SK-N-SH (cell line): ENCODE results near the gene CA6. TPM values are rescaled to one million over a fixed set of nuclear protein-coding genes. Genes with fewer than 3 reads are reported as not detected.

ENCODE experiments used
- CTCF ChIA-PET: fragments of 300-600, 350-600 bp; formaldehyde crosslinking; extraction: SDS; loops from one replicate; lab custom pipeline; 2021; lab: Yijun Ruan, JAX
- POLR2A ChIA-PET: fragments of 350-600 bp; sonication (Branson Sonifier 250); formaldehyde crosslinking; extraction: SDS; loops from one replicate; lab custom pipeline; 2020; ENCODE audit warnings: antibody characterized with exemption, inconsistent platforms; lab: Yijun Ruan, JAX
- DNase-seq: peaks from one replicate; pipeline ENCODE4 v3.0.0; 2012
- H2AFZ ChIP-seq: fragments of 200-600 bp; sonication (generic); 2 replicates; pipeline ENCODE4 v1.8.1; 2016; ENCODE audit warnings: antibody characterized with exemption, mild to moderate bottlenecking, low read depth
- H3F3A ChIP-seq: fragments of 200-600 bp; sonication (generic); replicated peaks from 2 replicates; pipeline ENCODE3; 2016; ENCODE audit warnings: antibody characterized with exemption, mild to moderate bottlenecking; ENCODE audit not compliant: insufficient read depth
- H3K27ac ChIP-seq, 2 experiments: fragments of 200-500 bp in 1 of 2; fragments of 200-600 bp in 1 of 2; sonication (Bioruptor generic) in 1 of 2; sonication (generic), shearing (Covaris generic) in 1 of 2; 2 replicates each; pipeline versions ENCODE4 v1.5.1 to v1.6.1; 2014 to 2016; ENCODE audit warnings: low read depth in 2 of 2, inconsistent platforms in 1 of 2, low read length in 1 of 2, mild to moderate bottlenecking in 1 of 2, mixed read lengths in 1 of 2
- H3K27me3 ChIP-seq: fragments of 200-600 bp; sonication (generic), shearing (Covaris generic); 2 replicates; pipeline ENCODE4 v1.6.1; 2016; ENCODE audit warnings: mixed run types; ENCODE audit not compliant: insufficient read depth
- H3K36me3 ChIP-seq, 2 experiments: fragments of 200-500 bp in 1 of 2; fragments of 200-600 bp in 1 of 2; sonication (Bioruptor generic) in 1 of 2; sonication (generic) in 1 of 2; replicated peaks in 1 of 2; 2 replicates each; pipeline versions ENCODE3 to v1.5.1; 2014 to 2016; ENCODE audit warnings: low read length in 1 of 2, mild to moderate bottlenecking in 1 of 2; ENCODE audit not compliant: insufficient read depth in 2 of 2, control insufficient read depth in 1 of 2
- H3K4me1 ChIP-seq, 2 experiments: fragments of 200-500 bp in 1 of 2; fragments of 200-600 bp in 1 of 2; sonication (Bioruptor generic) in 1 of 2; sonication (generic), shearing (Covaris generic) in 1 of 2; 2 replicates each; pipeline versions ENCODE4 v1.5.1 to v1.6.1; 2014 to 2016; ENCODE audit warnings: low read depth in 1 of 2, low read length in 1 of 2, mixed run types in 1 of 2; ENCODE audit not compliant: insufficient read depth in 2 of 2, control insufficient read depth in 1 of 2
- H3K4me2 ChIP-seq: fragments of 200-600 bp; sonication (generic), shearing (Covaris generic); 2 replicates; pipeline ENCODE4 v1.6.1; 2017; ENCODE audit warnings: mixed run types
- H3K4me3 ChIP-seq, 2 experiments: fragments of 200-500 bp in 1 of 2; fragments of 200-600 bp in 1 of 2; sonication (Bioruptor generic) in 1 of 2; sonication (generic), shearing (Covaris generic) in 1 of 2; 2 replicates each; pipeline versions ENCODE4 v1.5.1 to v1.8.1; 2014 to 2016; ENCODE audit warnings: low read depth in 2 of 2, inconsistent platforms in 1 of 2, low read length in 1 of 2, mild to moderate bottlenecking in 1 of 2, mixed read lengths in 1 of 2, moderate library complexity in 1 of 2
- H3K79me2 ChIP-seq: fragments of 200-600 bp; sonication (generic); 2 replicates; pipeline ENCODE4 v1.8.1; 2017; ENCODE audit warnings: mild to moderate bottlenecking; ENCODE audit not compliant: insufficient read depth
- H3K9ac ChIP-seq: fragments of 200-600 bp; sonication (generic); 2 replicates; pipeline ENCODE4 v1.6.1; 2017; ENCODE audit warnings: mixed run types
- H3K9me2 ChIP-seq: fragments of 200-600 bp; sonication (generic); 2 replicates; pipeline ENCODE4 v1.6.1; 2017; ENCODE audit warnings: mixed run types
- H3K9me3 ChIP-seq: fragments of 200-600 bp; sonication (generic); 2 replicates; pipeline ENCODE4 v1.6.1; 2017; ENCODE audit warnings: mixed run types, mild to moderate bottlenecking, moderate library complexity
- H4K20me1 ChIP-seq: fragments of 200-600 bp; sonication (generic); 2 replicates; pipeline ENCODE4 v1.6.1; 2017; ENCODE audit warnings: mild to moderate bottlenecking, mixed run types; ENCODE audit not compliant: insufficient read depth
- EP300 ChIP-seq, 2 experiments: IDR thresholded peaks; 2 replicates each; pipeline versions ENCODE4 v1.4.0 to v1.6.1; 2012; ENCODE audit warnings: borderline replicate concordance in 1 of 2, low read depth in 1 of 2, low read length in 1 of 2
- EZH2phosphoT487 ChIP-seq: fragments of 200-600 bp; sonication (generic); IDR thresholded peaks from 2 replicates; pipeline ENCODE4 v1.6.1; 2017; ENCODE audit warnings: low read depth, mixed run types, mild to moderate bottlenecking, antibody characterized with exemption, moderate library complexity, borderline replicate concordance
- FOXM1 ChIP-seq: IDR thresholded peaks from 2 replicates; pipeline ENCODE4 v1.4.0; 2012; ENCODE audit warnings: low read depth, mild to moderate bottlenecking
- GATA2 ChIP-seq: sonication (generic); formaldehyde crosslinking; IDR thresholded peaks from 2 replicates; pipeline ENCODE4 v1.5.0; 2020; ENCODE audit warnings: mild to moderate bottlenecking, missing genetic modification reagents
- JUND ChIP-seq: IDR thresholded peaks from 2 replicates; pipeline ENCODE4 v1.4.0; 2012
- NRF1 ChIP-seq: IDR thresholded peaks from 2 replicates; pipeline ENCODE4 v1.6.1; 2012; ENCODE audit warnings: low read depth, mild to moderate bottlenecking, low read length
- POLR2AphosphoS5 ChIP-seq: IDR thresholded peaks from 2 replicates; pipeline ENCODE4 v1.6.1; 2012; ENCODE audit warnings: low read depth, low read length
- USF1 ChIP-seq: IDR thresholded peaks from 2 replicates; pipeline ENCODE4 v1.4.0; 2012; ENCODE audit warnings: low read depth, borderline replicate concordance
- YY1 ChIP-seq: IDR thresholded peaks from 2 replicates; pipeline ENCODE4 v1.4.0; 2012; ENCODE audit warnings: low read depth, mild to moderate bottlenecking
- WGBS: methylation state at CpG from one replicate; pipeline ENCODE4 v1.1.6; 2017; ENCODE audit warnings: low lambda C conversion rate; 5-methylcytosine and 5-hydroxymethylcytosine counted together
- polyA plus RNA-seq, 3 experiments: library from polyadenylated mRNA; depleted of rRNA; stranded (reverse); fragments of >200 nt; gene quantifications; 2 replicates each; pipeline ENCODE4 v1.2.3, GENCODE V29; 2012
- TF ChIP-seq, protein P1 (sequence below): IDR thresholded peaks from 2 replicates; pipeline ENCODE4 v1.6.1; 2012; ENCODE audit warnings: mild to moderate bottlenecking, low read depth, low read length, moderate library complexity
- TF ChIP-seq, protein P2 (sequence below): IDR thresholded peaks from 2 replicates; pipeline ENCODE4 v1.4.0; 2012; ENCODE audit warnings: low read depth
- TF ChIP-seq, protein P3 (sequence below): IDR thresholded peaks from 2 replicates; pipeline ENCODE4; 2012
- TF ChIP-seq, protein P4 (sequence below): fragments of 150-350 bp; IDR thresholded peaks from 2 replicates; pipeline ENCODE4 v1.6.1; 2016; ENCODE audit warnings: mild to moderate bottlenecking, low read depth, low read length

CA6 gene
- polyA plus RNA-seq, 1 of the 3 experiments (the other 2 are of a cell fraction) = not detected

DNA sequence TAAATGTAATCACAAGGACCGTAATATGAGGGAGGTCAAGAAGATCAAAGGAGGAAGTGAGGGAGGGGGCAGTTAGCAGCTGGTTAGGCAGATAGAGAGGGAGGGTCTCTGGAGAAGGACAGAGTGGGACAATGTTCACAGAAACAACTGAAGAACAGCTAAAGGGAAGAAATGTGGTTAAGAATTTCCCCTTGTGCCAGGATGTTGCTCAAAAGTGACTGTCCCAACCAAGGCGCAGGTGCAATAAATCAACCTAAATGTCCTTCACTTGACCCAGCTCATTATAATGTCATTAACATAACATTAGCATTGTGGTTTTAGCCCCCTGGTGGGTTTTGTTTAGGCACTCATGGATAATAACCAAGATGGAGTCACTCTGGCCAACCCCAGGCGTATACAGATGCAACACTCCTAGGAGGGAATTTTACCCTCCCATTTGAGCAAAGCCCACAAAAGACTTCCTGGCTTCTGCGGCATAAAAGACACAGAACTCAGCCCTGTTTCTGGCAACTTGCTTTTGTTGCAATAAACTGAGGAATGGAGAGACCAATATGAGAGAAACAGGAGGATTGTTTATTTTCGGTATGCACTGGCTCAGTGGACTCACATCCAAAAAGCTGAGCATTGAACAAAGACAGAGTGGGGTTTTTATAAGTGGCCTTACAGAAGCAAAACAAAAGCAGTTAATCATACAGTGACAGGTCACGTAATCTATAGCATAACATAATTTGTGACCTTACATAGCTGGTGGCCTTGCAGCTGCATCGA lies 7.3 kb upstream of the CA6 start:
- Histone ChIP-seq H2AFZ (no peak overlapping the region), H3K9ac (no peak overlapping the region), H3K4me3 (no peak overlapping the region), H4K20me1 (no peaks in the 10 kb centered on the region), H3K4me1 (no peaks in the 10 kb centered on the region), H3K4me2 (no peak overlapping the region), H3K79me2 (no peaks in the 10 kb centered on the region), H3K9me2 (no peaks in the 10 kb centered on the region), H3K36me3 (no peaks in the 10 kb centered on the region), H3K9me3 (no peaks in the 10 kb centered on the region), H3F3A (no peaks in the 10 kb centered on the region), H3K27ac (no peak overlapping the region), H3K27me3 (no peaks in the 10 kb centered on the region)
- TF ChIP-seq, protein P1, sequence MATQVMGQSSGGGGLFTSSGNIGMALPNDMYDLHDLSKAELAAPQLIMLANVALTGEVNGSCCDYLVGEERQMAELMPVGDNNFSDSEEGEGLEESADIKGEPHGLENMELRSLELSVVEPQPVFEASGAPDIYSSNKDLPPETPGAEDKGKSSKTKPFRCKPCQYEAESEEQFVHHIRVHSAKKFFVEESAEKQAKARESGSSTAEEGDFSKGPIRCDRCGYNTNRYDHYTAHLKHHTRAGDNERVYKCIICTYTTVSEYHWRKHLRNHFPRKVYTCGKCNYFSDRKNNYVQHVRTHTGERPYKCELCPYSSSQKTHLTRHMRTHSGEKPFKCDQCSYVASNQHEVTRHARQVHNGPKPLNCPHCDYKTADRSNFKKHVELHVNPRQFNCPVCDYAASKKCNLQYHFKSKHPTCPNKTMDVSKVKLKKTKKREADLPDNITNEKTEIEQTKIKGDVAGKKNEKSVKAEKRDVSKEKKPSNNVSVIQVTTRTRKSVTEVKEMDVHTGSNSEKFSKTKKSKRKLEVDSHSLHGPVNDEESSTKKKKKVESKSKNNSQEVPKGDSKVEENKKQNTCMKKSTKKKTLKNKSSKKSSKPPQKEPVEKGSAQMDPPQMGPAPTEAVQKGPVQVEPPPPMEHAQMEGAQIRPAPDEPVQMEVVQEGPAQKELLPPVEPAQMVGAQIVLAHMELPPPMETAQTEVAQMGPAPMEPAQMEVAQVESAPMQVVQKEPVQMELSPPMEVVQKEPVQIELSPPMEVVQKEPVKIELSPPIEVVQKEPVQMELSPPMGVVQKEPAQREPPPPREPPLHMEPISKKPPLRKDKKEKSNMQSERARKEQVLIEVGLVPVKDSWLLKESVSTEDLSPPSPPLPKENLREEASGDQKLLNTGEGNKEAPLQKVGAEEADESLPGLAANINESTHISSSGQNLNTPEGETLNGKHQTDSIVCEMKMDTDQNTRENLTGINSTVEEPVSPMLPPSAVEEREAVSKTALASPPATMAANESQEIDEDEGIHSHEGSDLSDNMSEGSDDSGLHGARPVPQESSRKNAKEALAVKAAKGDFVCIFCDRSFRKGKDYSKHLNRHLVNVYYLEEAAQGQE = no peak
- TF ChIP-seq, protein P2, sequence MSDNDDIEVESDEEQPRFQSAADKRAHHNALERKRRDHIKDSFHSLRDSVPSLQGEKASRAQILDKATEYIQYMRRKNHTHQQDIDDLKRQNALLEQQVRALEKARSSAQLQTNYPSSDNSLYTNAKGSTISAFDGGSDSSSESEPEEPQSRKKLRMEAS = no peak
- TF ChIP-seq EZH2phosphoT487 (no peak), GATA2 (CRISPR knock-in tag) (no peak), YY1 (no peak), NRF1 (no peak), USF1 (no peak), FOXM1 (no peak), POLR2AphosphoS5 (no peak), JUND (no peak), EP300 (IDR thresholded peaks at IDR 0.05; ENCODE audit: borderline replicate concordance in 1 of 2, low read depth in 1 of 2, low read length in 1 of 2) (no peak)
- TF ChIP-seq, protein P3, sequence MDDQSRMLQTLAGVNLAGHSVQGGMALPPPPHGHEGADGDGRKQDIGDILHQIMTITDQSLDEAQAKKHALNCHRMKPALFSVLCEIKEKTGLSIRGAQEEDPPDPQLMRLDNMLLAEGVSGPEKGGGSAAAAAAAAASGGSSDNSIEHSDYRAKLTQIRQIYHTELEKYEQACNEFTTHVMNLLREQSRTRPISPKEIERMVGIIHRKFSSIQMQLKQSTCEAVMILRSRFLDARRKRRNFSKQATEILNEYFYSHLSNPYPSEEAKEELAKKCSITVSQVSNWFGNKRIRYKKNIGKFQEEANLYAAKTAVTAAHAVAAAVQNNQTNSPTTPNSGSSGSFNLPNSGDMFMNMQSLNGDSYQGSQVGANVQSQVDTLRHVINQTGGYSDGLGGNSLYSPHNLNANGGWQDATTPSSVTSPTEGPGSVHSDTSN = no peak
- TF ChIP-seq, protein P4, sequence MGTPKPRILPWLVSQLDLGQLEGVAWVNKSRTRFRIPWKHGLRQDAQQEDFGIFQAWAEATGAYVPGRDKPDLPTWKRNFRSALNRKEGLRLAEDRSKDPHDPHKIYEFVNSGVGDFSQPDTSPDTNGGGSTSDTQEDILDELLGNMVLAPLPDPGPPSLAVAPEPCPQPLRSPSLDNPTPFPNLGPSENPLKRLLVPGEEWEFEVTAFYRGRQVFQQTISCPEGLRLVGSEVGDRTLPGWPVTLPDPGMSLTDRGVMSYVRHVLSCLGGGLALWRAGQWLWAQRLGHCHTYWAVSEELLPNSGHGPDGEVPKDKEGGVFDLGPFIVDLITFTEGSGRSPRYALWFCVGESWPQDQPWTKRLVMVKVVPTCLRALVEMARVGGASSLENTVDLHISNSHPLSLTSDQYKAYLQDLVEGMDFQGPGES = no peak
- DNase-seq = no peak
- 87% methylated on average over 7 of the region's 7 CpGs for WGBS
- CTCF ChIA-PET = interaction anchor here (0.9 to 2.0 kb wide), 5 partner anchors 50 to 553 kb away, joined by 3 to 5 read pairs (median 3); no protein-coding TSS in a partner anchor
- POLR2A ChIA-PET = no interaction called here
